Right atrium auricular region (tissue), 2 donors: ENCODE results near the gene TMEM235. TPM values are rescaled to one million over a fixed set of nuclear protein-coding genes. Genes with fewer than 3 reads are reported as not detected.

Experiments used
- DNase-seq: peaks from one replicate; pipeline ENCODE4 v3.0.0-alpha.2; 2019; ENCODE audit warnings: low spot score
- H3K27ac ChIP-seq, 2 donors: fragments of 200-600 bp; sonication (generic); 1 replicate in 1 of 2; 2 replicates in 1 of 2; pipeline ENCODE4 v1.5.1; 2016 to 2019
- H3K27me3 ChIP-seq, 2 donors: fragments of 200-600 bp; sonication (generic); one replicate each; pipeline versions ENCODE4 v1.5.1 to v1.6.0; 2017 to 2019
- H3K36me3 ChIP-seq: fragments of 200-600 bp; sonication (generic); one replicate; pipeline ENCODE4 v1.5.1; 2016
- H3K4me1 ChIP-seq, 2 donors: fragments of 200-600 bp; sonication (generic); one replicate each; pipeline versions ENCODE4 v1.5.1 to v1.6.0; 2017 to 2019
- H3K4me3 ChIP-seq, 2 donors: fragments of 200-600 bp; sonication (generic); 1 replicate in 1 of 2; 2 replicates in 1 of 2; pipeline ENCODE4 v1.5.1; 2017 to 2019; ENCODE audit warnings: mild to moderate bottlenecking in 1 of 2, moderate library complexity in 1 of 2
- H3K9me3 ChIP-seq, 2 donors: fragments of 200-600 bp; sonication (generic); one replicate each; pipeline ENCODE4 v1.5.1; 2019
- CTCF ChIP-seq, 2 donors: fragments of 200-600 bp; sonication (generic); IDR thresholded peaks; one replicate each; pipeline ENCODE4 v1.5.1; 2019; ENCODE audit warnings: antibody characterized with exemption in 2 of 2
- total RNA-seq, 2 donors: library from RNA; depleted of rRNA; stranded (reverse); fragments of >200 nt; gene quantifications; one replicate each; pipeline ENCODE4 v1.1.0, GENCODE V29; 2016

TMEM235 gene
- not detected for total RNA-seq

- TF ChIP-seq CTCF (IDR thresholded peaks at IDR 0.05), result no peak
- Histone ChIP-seq H3K36me3 (no peaks in the 10 kb centered on the region), H3K27ac (no peak within 1 kb of the TSS), H3K4me3 (no peak within 1 kb of the TSS), H3K4me1 (peaks cover 0 to 3% of the 10 kb centered on the region in 2 donors), H3K9me3 (no peaks in the 10 kb centered on the region), H3K27me3 (peaks cover 0 to 14% of the 10 kb centered on the region in 2 donors)
- no peak for DNase-seq
Observed at GRCh38 chr17:78230996-78231935, at the start of gene TMEM235. Gene TMEM235 (plus strand): TSS chr17:78231631. CDS start chr17:78232024, 393 bp downstream.

- Histone ChIP-seq H3K4me3 (no peak overlapping the region), H3K27me3 (no peaks in the 10 kb centered on the region), H3K36me3 (no peaks in the 10 kb centered on the region), H3K9me3 (no peaks in the 10 kb centered on the region), H3K27ac (no peak overlapping the region), H3K4me1 (peaks cover 0 to 14% of the 10 kb centered on the region in 2 donors)
- no peak for TF ChIP-seq CTCF (IDR thresholded peaks at IDR 0.05)
- no peak for DNase-seq
Observed at GRCh38 chr17:78182504-78182903, 48.9 kb upstream of the TMEM235 start.

- Histone ChIP-seq H3K27ac (no peak overlapping the region), H3K4me1 (peaks cover 0 to 27% of the 10 kb centered on the region in 2 donors)
- DNase-seq, result no peak
Observed at GRCh38 chr17:78183916-78184315, 47.5 kb upstream of the TMEM235 start.

GRCh38 chr17:78184351-78184750 is 47.1 kb upstream of the TMEM235 start:
- DNase-seq, result no peak
- Histone ChIP-seq H3K27ac (no peak overlapping the region), H3K27me3 (no peaks in the 10 kb centered on the region), H3K4me3 (no peak overlapping the region), H3K9me3 (no peaks in the 10 kb centered on the region), H3K36me3 (no peaks in the 10 kb centered on the region), H3K4me1 (peaks cover 0 to 28% of the 10 kb centered on the region in 2 donors)
- TF ChIP-seq CTCF (IDR thresholded peaks at IDR 0.05), result no peak

More at GRCh38 chr17:78183916-78184315, 47.5 kb upstream of the TMEM235 start:
- no peaks in the 10 kb centered on the region for H3K27me3 ChIP-seq
- no peak overlapping the region for H3K4me3 ChIP-seq
- no peak for TF ChIP-seq CTCF (IDR thresholded peaks at IDR 0.05)
- no peaks in the 10 kb centered on the region for H3K36me3 ChIP-seq
- no peaks in the 10 kb centered on the region for H3K9me3 ChIP-seq

- Histone ChIP-seq H3K27me3 (no peaks in the 10 kb centered on the region), H3K36me3 (no peaks in the 10 kb centered on the region), H3K4me1 (peaks cover 0 to 28% of the 10 kb centered on the region in 2 donors), H3K4me3 (no peak overlapping the region), H3K27ac (no peak overlapping the region), H3K9me3 (no peaks in the 10 kb centered on the region)
- TF ChIP-seq CTCF (IDR thresholded peaks at IDR 0.05), result no peak
- DNase-seq, result no peak
Observed at GRCh38 chr17:78184868-78185267, 46.6 kb upstream of the TMEM235 start.
